Thoracic aorta (tissue), 2 donors: ENCODE results near the gene RRM1. TPM values are rescaled to one million over a fixed set of nuclear protein-coding genes. Genes with fewer than 3 reads are reported as not detected.

Source experiments
- ATAC-seq: fragments of 150-250 bp; one replicate; pipeline ENCODE4 v1.8.0; 2017; ENCODE audit warnings: low read depth; ENCODE audit not compliant: insufficient number of reproducible peaks, low FRiP score
- DNase-seq: peaks from one replicate; pipeline ENCODE4 v3.0.0-alpha.2; 2020; ENCODE audit warnings: low spot score
- H3K27ac ChIP-seq, 2 donors: fragments of 200-600 bp; sonication (generic); 1 replicate in 1 of 2; 2 replicates in 1 of 2; pipeline ENCODE4 v1.5.1; 2016; ENCODE audit warnings: mild to moderate bottlenecking in 2 of 2, moderate library complexity in 2 of 2
- H3K27me3 ChIP-seq: fragments of 200-600 bp; sonication (generic); replicated peaks from 2 replicates; pipeline ENCODE4 v1.6.0; 2016; ENCODE audit warnings: mild to moderate bottlenecking; ENCODE audit not compliant: insufficient read depth
- H3K36me3 ChIP-seq: fragments of 200-600 bp; sonication (generic); one replicate; pipeline ENCODE4 v1.5.1; 2016
- H3K4me1 ChIP-seq, 2 donors: fragments of 200-600 bp; sonication (generic); 1 replicate in 1 of 2; 2 replicates in 1 of 2; pipeline versions ENCODE4 v1.5.1 to v1.6.0; 2016; ENCODE audit warnings: low read depth in 2 of 2, mild to moderate bottlenecking in 1 of 2; ENCODE audit not compliant: control insufficient read depth in 1 of 2
- H3K4me3 ChIP-seq: fragments of 200-600 bp; sonication (generic); 2 replicates; pipeline ENCODE4 v1.5.1; 2016; ENCODE audit warnings: mild to moderate bottlenecking
- H3K9me3 ChIP-seq: fragments of 200-600 bp; sonication (generic); 2 replicates; pipeline ENCODE4 v1.5.1; 2016
- total RNA-seq, 2 donors: library from RNA; depleted of rRNA; stranded (reverse); fragments of >200 nt; gene quantifications; one replicate each; pipeline versions ENCODE4 v1.1.0 to v1.2.3, GENCODE V29; 2016
- TF ChIP-seq, protein P1 (sequence below): fragments of 200-600 bp; sonication (generic); IDR thresholded peaks from one replicate; pipeline ENCODE4 v1.5.1; 2019; ENCODE audit warnings: antibody characterized with exemption

Gene RRM1
- total RNA-seq, 2 donors from 2014 or later = 43.3 to 55.1 TPM

DNA sequence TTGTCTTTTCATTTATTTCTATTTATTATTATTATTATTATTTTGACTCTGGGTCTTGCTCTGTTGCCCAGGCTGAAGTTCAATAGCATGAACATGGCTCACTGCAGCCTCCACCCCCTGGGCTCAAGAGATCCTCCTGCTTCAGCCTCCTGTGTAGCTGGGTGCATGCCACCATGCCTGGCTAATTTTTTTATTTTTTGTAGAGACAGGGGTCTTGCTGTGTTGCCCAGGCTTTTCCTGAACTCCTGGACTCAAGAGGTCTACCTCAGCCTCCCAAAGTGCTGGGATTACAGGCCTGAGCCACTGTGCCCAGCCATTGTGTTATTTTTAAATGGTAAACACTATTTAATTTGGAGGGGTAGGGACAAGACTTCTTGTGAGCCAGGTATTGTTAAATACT is 23.3 kb upstream of the RRM1 start:
- H3K27me3 ChIP-seq = no peaks in the 10 kb centered on the region
- no peak overlapping the region for H3K4me3 ChIP-seq
- DNase-seq (no peak), ATAC-seq (no peak)
- no peaks in the 10 kb centered on the region for H3K9me3 ChIP-seq
- H3K4me1 ChIP-seq = peaks cover 10 to 34% of the 10 kb centered on the region in 2 donors
- TF ChIP-seq, protein P1, sequence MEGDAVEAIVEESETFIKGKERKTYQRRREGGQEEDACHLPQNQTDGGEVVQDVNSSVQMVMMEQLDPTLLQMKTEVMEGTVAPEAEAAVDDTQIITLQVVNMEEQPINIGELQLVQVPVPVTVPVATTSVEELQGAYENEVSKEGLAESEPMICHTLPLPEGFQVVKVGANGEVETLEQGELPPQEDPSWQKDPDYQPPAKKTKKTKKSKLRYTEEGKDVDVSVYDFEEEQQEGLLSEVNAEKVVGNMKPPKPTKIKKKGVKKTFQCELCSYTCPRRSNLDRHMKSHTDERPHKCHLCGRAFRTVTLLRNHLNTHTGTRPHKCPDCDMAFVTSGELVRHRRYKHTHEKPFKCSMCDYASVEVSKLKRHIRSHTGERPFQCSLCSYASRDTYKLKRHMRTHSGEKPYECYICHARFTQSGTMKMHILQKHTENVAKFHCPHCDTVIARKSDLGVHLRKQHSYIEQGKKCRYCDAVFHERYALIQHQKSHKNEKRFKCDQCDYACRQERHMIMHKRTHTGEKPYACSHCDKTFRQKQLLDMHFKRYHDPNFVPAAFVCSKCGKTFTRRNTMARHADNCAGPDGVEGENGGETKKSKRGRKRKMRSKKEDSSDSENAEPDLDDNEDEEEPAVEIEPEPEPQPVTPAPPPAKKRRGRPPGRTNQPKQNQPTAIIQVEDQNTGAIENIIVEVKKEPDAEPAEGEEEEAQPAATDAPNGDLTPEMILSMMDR = no peak
- no peak overlapping the region for H3K27ac ChIP-seq
- H3K36me3 ChIP-seq = no peaks in the 10 kb centered on the region

DNA sequence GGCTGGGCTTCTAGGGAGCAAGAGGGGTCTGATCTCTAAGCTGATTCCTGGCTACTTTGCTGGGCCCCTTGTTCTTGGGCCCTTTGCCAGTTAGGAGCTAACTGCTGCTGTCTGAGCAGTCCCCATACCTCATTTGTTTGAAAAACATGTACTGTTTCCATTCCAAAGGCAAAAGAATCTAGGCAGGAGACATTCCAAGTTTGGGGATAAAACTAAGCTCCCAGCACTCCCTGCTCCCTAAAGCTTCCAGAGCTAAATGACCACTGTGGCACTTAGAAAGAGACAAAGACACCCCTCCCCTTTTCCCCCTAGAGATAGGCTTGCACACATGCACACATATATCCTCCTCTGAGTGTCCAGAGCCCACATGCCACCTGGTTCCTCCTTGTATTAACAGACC is 22.7 kb upstream of the RRM1 start:
- H3K27ac ChIP-seq = no peak overlapping the region
- TF ChIP-seq, protein P1 = no peak

DNA sequence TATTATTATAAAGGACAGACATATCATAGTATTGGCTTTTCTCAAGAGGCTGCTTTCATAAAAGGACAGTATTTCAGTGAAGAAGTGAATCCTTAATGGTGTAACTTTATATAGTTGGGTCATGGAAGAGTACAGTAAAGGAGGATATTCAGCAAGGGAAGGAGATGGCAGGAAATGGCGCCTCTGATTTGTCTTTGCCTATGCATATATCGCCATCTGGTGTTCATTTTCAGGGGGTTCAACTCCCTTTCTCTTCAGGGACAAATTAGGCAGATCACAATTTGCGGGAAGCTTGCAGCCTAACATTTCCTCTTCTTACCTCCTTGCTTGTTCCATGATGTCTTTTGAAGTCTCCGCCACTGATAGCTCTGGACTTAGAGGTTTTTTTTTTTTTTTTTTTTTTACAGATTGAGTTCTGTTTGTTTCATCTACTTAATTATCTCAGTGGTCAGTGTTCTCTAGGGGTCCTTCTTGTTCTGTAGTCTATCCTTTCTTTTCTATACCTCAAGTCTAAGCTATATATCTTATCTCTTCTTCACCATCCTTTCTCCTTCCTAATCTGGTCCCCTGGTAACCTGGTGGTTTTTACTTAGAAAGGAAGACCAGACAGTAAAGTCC is 21.8 kb upstream of the RRM1 start:
- TF ChIP-seq, protein P1 = peak; percentile 77
- peaks cover 6 to 23% of the 10 kb centered on the region in 2 donors for H3K4me1 ChIP-seq
- peak; percentile 75 for ATAC-seq
- no peak overlapping the region for H3K4me3 ChIP-seq
- H3K27me3 ChIP-seq = no peaks in the 10 kb centered on the region
- no peaks in the 10 kb centered on the region for H3K36me3 ChIP-seq
- no peak overlapping the region for H3K27ac ChIP-seq
- H3K9me3 ChIP-seq = no peaks in the 10 kb centered on the region
- no peak for DNase-seq

More for the DNA sequence above, 22.7 kb upstream of the RRM1 start:
- H3K27me3 ChIP-seq = no peaks in the 10 kb centered on the region
- peaks cover 8 to 28% of the 10 kb centered on the region in 2 donors for H3K4me1 ChIP-seq
- DNase-seq (no peak), ATAC-seq (no peak)
- no peak overlapping the region for H3K4me3 ChIP-seq
- no peaks in the 10 kb centered on the region for H3K9me3 ChIP-seq
- no peaks in the 10 kb centered on the region for H3K36me3 ChIP-seq

DNA sequence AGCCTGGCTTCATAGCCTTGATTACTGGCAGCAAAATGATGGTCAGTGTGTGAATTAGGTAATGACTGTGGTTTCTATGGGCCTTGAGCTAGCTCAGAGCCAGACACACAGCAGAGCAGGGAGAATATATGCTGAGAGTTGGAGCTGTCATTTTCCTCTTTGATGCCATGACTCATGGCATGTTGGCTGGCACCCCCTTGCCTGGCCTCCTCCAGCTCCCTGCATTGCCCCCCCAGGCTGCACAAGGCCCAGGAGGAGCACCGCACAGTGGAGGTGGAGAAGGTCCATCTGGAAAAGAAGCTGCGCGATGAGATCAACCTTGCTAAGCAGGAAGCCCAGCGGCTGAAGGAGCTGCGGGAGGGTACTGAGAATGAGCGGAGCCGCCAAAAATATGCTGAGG is 20.3 kb upstream of the RRM1 start:
- DNase-seq = no peak
- Histone ChIP-seq H3K4me1 (peaks cover under 1 to 12% of the 10 kb centered on the region in 2 donors), H3K4me3 (no peak overlapping the region), H3K9me3 (no peaks in the 10 kb centered on the region), H3K27me3 (no peaks in the 10 kb centered on the region), H3K36me3 (no peaks in the 10 kb centered on the region), H3K27ac (no peak overlapping the region)
- ATAC-seq = no peak
- TF ChIP-seq, protein P1 = no peak

DNA sequence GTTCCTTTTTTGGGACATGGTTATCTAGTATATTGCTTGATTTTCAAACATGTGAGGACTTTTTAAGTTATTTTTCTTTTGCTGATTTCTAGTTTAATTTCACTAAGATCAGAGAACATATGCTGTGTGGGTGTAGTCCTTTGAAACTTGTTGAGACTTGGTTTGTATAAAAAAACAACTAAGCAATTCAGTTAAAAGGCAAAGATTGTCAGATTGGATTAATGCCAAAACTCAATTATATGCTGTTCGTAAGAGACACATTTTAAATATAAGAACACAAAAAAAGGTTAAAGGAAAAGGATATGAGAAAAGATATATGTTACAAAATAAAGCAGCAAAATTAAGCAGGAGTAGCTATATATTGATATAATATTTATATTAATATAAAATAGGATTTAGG is 17.8 kb upstream of the RRM1 start:
- no peak overlapping the region for H3K4me3 ChIP-seq
- H3K27ac ChIP-seq = no peak overlapping the region
- TF ChIP-seq, protein P1 = no peak
- peaks cover 0 to 8% of the 10 kb centered on the region in 2 donors for H3K4me1 ChIP-seq
- H3K36me3 ChIP-seq = no peaks in the 10 kb centered on the region
- DNase-seq = no peak
- H3K9me3 ChIP-seq = no peaks in the 10 kb centered on the region
- no peak for ATAC-seq
- H3K27me3 ChIP-seq = no peaks in the 10 kb centered on the region
